ENCODE data around the gene NDUFAF8.

The NDUFAF8 gene

GRCh38 chr17:81253358-81254131 is 14.4 kb downstream of the NDUFAF8 start (continued):
- TF ChIP-seq ZBTB10 (tag by site-specific recombination; IDR thresholded peaks at IDR 0.05) (peak; percentile 80; the same call in 1 of the 2 replicates), ZFP37 (tag by site-specific recombination; IDR thresholded peaks at IDR 0.05) (no peak), ZNF221 (tag by site-specific recombination; IDR thresholded peaks at IDR 0.05; ENCODE audit: borderline replicate concordance) (no peak), ZNF248 (tag by site-specific recombination; IDR thresholded peaks at IDR 0.05) (no peak; the same call in 1 of the 2 replicates), ZNF791 (tag by site-specific recombination; IDR thresholded peaks at IDR 0.05) (peak; percentile 53; the same call in 1 of the 2 replicates), ZIC2 (tag by site-specific recombination; IDR thresholded peaks at IDR 0.05) (no peak), ZNF596 (tag by site-specific recombination; IDR thresholded peaks at IDR 0.05) (no peak), GLIS2 (tag by site-specific recombination; IDR thresholded peaks at IDR 0.05) (no peak), ZNF18 (tag by site-specific recombination; IDR thresholded peaks at IDR 0.05) (peak; percentile 19; the same call in 1 of the 2 replicates), ZBTB48 (tag by site-specific recombination; IDR thresholded peaks at IDR 0.05) (peak; percentile 66), ZNF302 (tag by site-specific recombination; IDR thresholded peaks at IDR 0.05; ENCODE audit: low read depth) (0 out of 2 replicates have a peak, but pooled peaks have one; percentile 33), CTCF (tag by site-specific recombination; IDR thresholded peaks at IDR 0.05) (peak; percentile 96), ZNF169 (tag by site-specific recombination; IDR thresholded peaks at IDR 0.05) (peak; percentile 80; the same call in 1 of the 2 replicates), ZNF404 (tag by site-specific recombination; IDR thresholded peaks at IDR 0.05) (no peak), ZNF677 (tag by site-specific recombination; IDR thresholded peaks at IDR 0.05) (no peak), KLF1 (tag by site-specific recombination; IDR thresholded peaks at IDR 0.05) (peak; percentile 36; the same call in 1 of the 2 replicates), PATZ1 (tag by site-specific recombination; IDR thresholded peaks at IDR 0.05) (peak; percentile 71), GFI1B (tag by site-specific recombination; IDR thresholded peaks at IDR 0.05) (no peak), ZNF768 (tag by site-specific recombination; IDR thresholded peaks at IDR 0.05) (no peak), MZF1 (tag by site-specific recombination; IDR thresholded peaks at IDR 0.05; ENCODE audit: borderline replicate concordance) (no peak), ZNF488 (tag by site-specific recombination; IDR thresholded peaks at IDR 0.05) (peak; percentile 80), KLF8 (tag by site-specific recombination; IDR thresholded peaks at IDR 0.05) (peak; percentile 76), ZNF510 (tag by site-specific recombination; IDR thresholded peaks at IDR 0.05; ENCODE audit: insufficient replicate concordance) (no peak), ZNF426 (tag by site-specific recombination; IDR thresholded peaks at IDR 0.05) (no peak), HIC1 (tag by site-specific recombination; IDR thresholded peaks at IDR 0.05) (peak; percentile 84; the same call in 1 of the 2 replicates), ZNF624 (tag by site-specific recombination; IDR thresholded peaks at IDR 0.05) (no peak)

All from HEK293 (cell line).